ENCODE results near the gene FAM120A. TPM values are rescaled to one million over a fixed set of nuclear protein-coding genes. Genes with fewer than 3 reads are reported as not detected.

FAM120A gene
- total RNA-seq, 2 donors from 2014 or later, result 86.3 to 90.6 TPM

DNA sequence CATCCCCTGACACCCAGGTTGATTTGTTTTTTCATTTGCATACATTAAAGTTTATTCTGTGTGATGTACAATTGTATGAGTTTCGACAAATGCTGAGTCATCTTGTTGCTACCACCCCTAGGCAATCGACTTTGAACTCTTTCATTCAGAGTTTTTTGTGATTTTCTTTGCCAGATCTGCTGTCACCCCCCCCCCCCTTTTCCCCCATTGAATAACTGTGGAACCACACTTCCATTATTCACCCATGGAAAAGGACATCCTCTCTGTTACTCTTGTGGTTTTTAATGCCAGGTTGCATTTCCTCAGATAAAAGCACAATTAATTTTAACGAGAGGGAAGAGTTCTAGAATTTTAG, 15.6 kb downstream of the FAM120A start:
- Histone ChIP-seq H3K27me3 (replicated peaks; ENCODE audit: insufficient read depth) (no peaks in the 10 kb centered on the region), H3K27ac (no peak overlapping the region), H3K36me3 (no peaks in the 10 kb centered on the region), H3K9me3 (no peaks in the 10 kb centered on the region), H3K4me3 (no peak overlapping the region), H3K4me1 (replicated peaks) (no peaks in the 10 kb centered on the region)
- TF ChIP-seq POLR2A (IDR thresholded peaks at IDR 0.05) (no peak), CTCF (IDR thresholded peaks at IDR 0.05) (no peak)
- WGBS, result 30% methylated on average over 3 of the region's 3 CpGs
- intact Hi-C loops (cut with DNase I), result no loop called here
- no peak for DNase-seq (ENCODE audit: low spot score)

GRCh38 chr9:93467462-93467861, 16.0 kb downstream of the FAM120A start:
- no peak for DNase-seq (ENCODE audit: low spot score)
- Histone ChIP-seq H3K36me3 (no peaks in the 10 kb centered on the region), H3K27ac (no peak overlapping the region), H3K4me1 (replicated peaks) (no peaks in the 10 kb centered on the region), H3K4me3 (no peak overlapping the region), H3K27me3 (replicated peaks; ENCODE audit: insufficient read depth) (no peaks in the 10 kb centered on the region), H3K9me3 (no peaks in the 10 kb centered on the region)
- no peak for TF ChIP-seq POLR2A (IDR thresholded peaks at IDR 0.05)
- no peak for TF ChIP-seq CTCF (IDR thresholded peaks at IDR 0.05)
- no peak for TF ChIP-seq POLR2AphosphoS5 (IDR thresholded peaks at IDR 0.05)
- intact Hi-C loops (cut with DNase I), result no loop called here
- WGBS, result 71% methylated on average over 3 of the region's 3 CpGs

- H3K9me3 ChIP-seq, result no peaks in the 10 kb centered on the region
- no peak for TF ChIP-seq POLR2A (IDR thresholded peaks at IDR 0.05)
- intact Hi-C loops (cut with DNase I), result no loop called here
- 20% methylated on average over 5 of the region's 5 CpGs for WGBS
- no peaks in the 10 kb centered on the region for H3K4me1 ChIP-seq (replicated peaks)
- peak overlapping the region; percentile 51 to 62 for H3K27ac ChIP-seq
- no peak for DNase-seq (ENCODE audit: low spot score)
- no peaks in the 10 kb centered on the region for H3K27me3 ChIP-seq (replicated peaks; ENCODE audit: insufficient read depth)
- no peaks in the 10 kb centered on the region for H3K36me3 ChIP-seq
- no peak overlapping the region for H3K4me3 ChIP-seq
Observed at GRCh38 chr9:93468763-93469456, 17.4 kb downstream of the FAM120A start.

DNA sequence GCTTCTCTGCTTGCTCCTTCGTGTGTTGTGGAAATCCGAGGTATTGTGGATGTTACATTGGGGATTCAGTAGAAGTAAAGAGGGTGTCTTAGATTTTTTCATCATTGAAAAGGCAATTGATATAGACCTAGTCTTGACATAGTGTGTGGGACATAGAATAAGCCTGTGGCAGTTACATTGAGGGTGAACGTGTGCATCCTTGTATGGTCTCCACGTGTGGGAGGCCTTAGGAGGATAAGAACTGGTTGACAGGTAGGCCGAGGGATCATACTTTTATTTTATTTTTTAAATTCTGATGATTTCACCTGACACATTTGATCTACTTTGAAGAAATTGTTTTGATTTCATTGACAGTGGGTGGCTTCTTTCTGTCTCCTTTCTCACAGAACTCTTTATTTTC, 18.9 kb downstream of the FAM120A start:
- Histone ChIP-seq H3K27me3 (replicated peaks; ENCODE audit: insufficient read depth) (no peaks in the 10 kb centered on the region), H3K9me3 (no peaks in the 10 kb centered on the region), H3K27ac (no peak overlapping the region), H3K4me3 (no peak overlapping the region), H3K4me1 (replicated peaks) (no peaks in the 10 kb centered on the region), H3K36me3 (no peaks in the 10 kb centered on the region)
- intact Hi-C loops (cut with DNase I), result no loop called here
- DNase-seq (ENCODE audit: low spot score), result no peak
- TF ChIP-seq POLR2A (IDR thresholded peaks at IDR 0.05) (no peak), CTCF (IDR thresholded peaks at IDR 0.05) (no peak), POLR2AphosphoS5 (IDR thresholded peaks at IDR 0.05) (no peak)
- 92% methylated on average over 5 of the region's 5 CpGs for WGBS

GRCh38 chr9:93471124-93471523, 19.6 kb downstream of the FAM120A start:
- no peaks in the 10 kb centered on the region for H3K9me3 ChIP-seq
- intact Hi-C loops (cut with DNase I), result no loop called here
- no peak for DNase-seq (ENCODE audit: low spot score)
- H3K4me3 ChIP-seq, result no peak overlapping the region
- no peaks in the 10 kb centered on the region for H3K36me3 ChIP-seq
- no peaks in the 10 kb centered on the region for H3K27me3 ChIP-seq (replicated peaks; ENCODE audit: insufficient read depth)
- no peak overlapping the region for H3K27ac ChIP-seq
- H3K4me1 ChIP-seq (replicated peaks), result no peaks in the 10 kb centered on the region
- WGBS, result 81% methylated on average over 6 of the region's 6 CpGs
- no peak for TF ChIP-seq POLR2A (IDR thresholded peaks at IDR 0.05)
- TF ChIP-seq CTCF (IDR thresholded peaks at IDR 0.05), result no peak
- TF ChIP-seq POLR2AphosphoS5 (IDR thresholded peaks at IDR 0.05), result no peak

Measured in prostate gland (tissue), 2 donors.